ENCODE data around the gene VSTM1.

- TF ChIP-seq REST (IDR thresholded peaks at IDR 0.05; ENCODE audit: insufficient read depth in 1 of 2, low read depth in 2 of 2, low read length in 2 of 2) = no peak
- no peak for TF ChIP-seq TAF1 (IDR thresholded peaks at IDR 0.05; ENCODE audit: borderline replicate concordance, insufficient read depth, low read length)
- TF ChIP-seq SIN3A (IDR thresholded peaks at IDR 0.05; ENCODE audit: borderline replicate concordance, insufficient read depth, low read length) = no peak
Observed at GRCh38 chr19:54023191-54023590, 40.5 kb downstream of the VSTM1 start.

All from PFSK-1 (cell line).